ENCODE results near the gene ZFP91. TPM values are rescaled to one million over a fixed set of nuclear protein-coding genes. Genes with fewer than 3 reads are reported as not detected.

The ZFP91 gene
- total and polyA plus RNA-seq, 9 of the 15 experiments (the other 6 are each of a cell fraction or from before 2014, with no cell fraction given), result 17.6 to 58.3 (median 34.0) TPM

DNA sequence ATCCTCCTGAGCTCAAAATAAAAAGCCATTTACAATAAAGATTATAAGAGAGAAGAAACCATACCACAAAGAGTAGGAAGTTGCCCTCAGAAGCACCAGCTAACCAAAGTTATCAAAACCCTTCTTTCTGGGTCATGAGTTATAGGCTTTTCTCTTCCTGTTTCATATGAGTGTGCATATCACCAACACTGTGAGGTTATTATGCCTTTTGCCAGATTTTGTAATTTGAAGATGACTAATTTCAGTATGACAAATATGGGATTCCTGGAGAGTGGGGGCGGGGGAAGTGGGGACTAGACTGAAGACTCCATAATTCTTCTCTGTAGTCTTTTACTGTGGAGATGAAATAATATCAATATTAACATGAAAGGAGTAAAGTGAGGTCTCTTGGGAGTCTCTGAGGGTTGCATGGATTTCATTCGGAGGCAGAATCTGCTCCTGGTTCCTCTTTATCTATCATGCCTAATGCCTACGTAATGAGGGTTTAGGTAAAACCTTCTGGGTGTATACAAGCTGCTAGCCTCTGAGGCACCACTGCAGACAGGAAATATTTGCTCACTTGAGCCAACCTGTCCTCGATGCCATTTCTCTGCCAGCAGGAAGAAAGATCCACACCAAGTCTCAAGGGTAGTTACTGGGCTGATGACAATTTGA lies 5.3 kb upstream of the ZFP91 start:
- Histone ChIP-seq H3K79me2 (ENCODE audit: control insufficient read depth, insufficient read depth, low read length) (peaks cover 24% of the 10 kb centered on the region), H3K9me1 (ENCODE audit: control insufficient read depth, insufficient read depth, low read length) (no peaks in the 10 kb centered on the region), H3K27ac (ENCODE audit: extremely low read depth, low read depth, low read length) (no peak overlapping the region), H2AFZ (ENCODE audit: low read depth, low read length) (peak overlapping the region; percentile 43; the same call in 1 of the 2 replicates), H3K27me3 (ENCODE audit: control insufficient read depth in 2 of 2, insufficient read depth in 2 of 2, low read length in 2 of 2) (no peaks in the 10 kb centered on the region), H4K20me1 (replicated peaks; ENCODE audit: control insufficient read depth, insufficient read depth, low read length) (no peaks in the 10 kb centered on the region), H3K9me3 (replicated peaks; ENCODE audit: control insufficient read depth, insufficient read depth, low read depth, low read length) (no peaks in the 10 kb centered on the region), H3K9ac (ENCODE audit: insufficient read depth in 1 of 2, low read depth in 2 of 2, low read length in 2 of 2) (no peak overlapping the region), H3K4me1 (replicated peaks in 1 of 2; ENCODE audit: control insufficient read depth in 2 of 2, insufficient read depth in 2 of 2, low read length in 2 of 2) (peaks cover 4 to 22% of the 10 kb centered on the region in 2 experiments; a peak in 4 of 5 replicates), H3K36me3 (ENCODE audit: control insufficient read depth, insufficient read depth, low read length) (no peaks in the 10 kb centered on the region), H3K4me2 (ENCODE audit: insufficient read depth, low read length) (no peak overlapping the region), H3K4me3 (no peak overlapping the region)
- ChIA-PET POLR2A (no interaction called here), CTCF (ENCODE audit: low intra/inter-chr PET ratio) (interaction anchor here (0.5 to 0.7 kb wide), 2 partner anchors 523 to 545 kb away, joined by 3 to 5 read pairs; no protein-coding TSS in a partner anchor)
- ATAC-seq (no peak), FAIRE-seq (no peak), DNase-seq (ENCODE audit: extremely low read depth in 1 of 4, low spot score in 3 of 4) (peak in 1 of 4 experiments; percentile 11)
- in situ Hi-C loops (cut with MboI) (no loop called here), intact Hi-C loops (cut with micrococcal nuclease) (loop anchor here (10.0 kb wide), 1 partner anchor 571 kb away; the partner anchor contains the start of gene FAM111A)
- TF ChIP-seq ESRRB (CRISPR knock-in tag; IDR thresholded peaks at IDR 0.05; ENCODE audit: borderline replicate concordance), result no peak
- TF ChIP-seq ELF2 (CRISPR knock-in tag; IDR thresholded peaks at IDR 0.05), result 0 out of 2 replicates have a peak, but pooled peaks have one; percentile 14
- TF ChIP-seq RBM17 (IDR thresholded peaks at IDR 0.05; ENCODE audit: borderline replicate concordance, low read depth, low read length), result no peak
- TF ChIP-seq KLF13 (tag; IDR thresholded peaks at IDR 0.05; ENCODE audit: borderline replicate concordance, low read depth), result no peak
- no peak for TF ChIP-seq IFI16 (CRISPR knock-in tag; IDR thresholded peaks at IDR 0.05)
- 0 out of 4 replicates have a peak, but pooled peaks of 1 of the 2 experiments have one; percentile 13 for TF ChIP-seq KDM1A (IDR thresholded peaks at IDR 0.05)
- TF ChIP-seq, protein P1, sequence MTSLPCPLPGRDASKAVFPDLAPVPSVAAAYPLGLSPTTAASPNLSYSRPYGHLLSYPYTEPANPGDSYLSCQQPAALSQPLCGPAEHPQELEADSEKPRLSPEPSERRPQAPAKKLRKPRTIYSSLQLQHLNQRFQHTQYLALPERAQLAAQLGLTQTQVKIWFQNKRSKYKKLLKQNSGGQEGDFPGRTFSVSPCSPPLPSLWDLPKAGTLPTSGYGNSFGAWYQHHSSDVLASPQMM (CRISPR knock-in tag; IDR thresholded peaks at IDR 0.05), result no peak
- TF ChIP-seq HSF4 (CRISPR knock-in tag; IDR thresholded peaks at IDR 0.05; ENCODE audit: borderline replicate concordance), result no peak
- no peak for TF ChIP-seq WHSC1 (IDR thresholded peaks at IDR 0.05; ENCODE audit: low read length)
- 0 out of 2 replicates have a peak, but pooled peaks have one; percentile 45 for TF ChIP-seq EGR1 (conservative IDR thresholded peaks at IDR 0.05)
- no peak for TF ChIP-seq POLR2G (IDR thresholded peaks at IDR 0.05; ENCODE audit: low read depth, low read length)
- TF ChIP-seq FOSL1 (tag; conservative IDR thresholded peaks at IDR 0.05), result peak; percentile 68
- no peak for TF ChIP-seq NR2C2 (CRISPR knock-in tag; IDR thresholded peaks at IDR 0.05)
- TF ChIP-seq NR2C2 (tag; IDR thresholded peaks at IDR 0.05), result 0 out of 2 replicates have a peak, but pooled peaks have one; percentile 20
- TF ChIP-seq, protein P2, sequence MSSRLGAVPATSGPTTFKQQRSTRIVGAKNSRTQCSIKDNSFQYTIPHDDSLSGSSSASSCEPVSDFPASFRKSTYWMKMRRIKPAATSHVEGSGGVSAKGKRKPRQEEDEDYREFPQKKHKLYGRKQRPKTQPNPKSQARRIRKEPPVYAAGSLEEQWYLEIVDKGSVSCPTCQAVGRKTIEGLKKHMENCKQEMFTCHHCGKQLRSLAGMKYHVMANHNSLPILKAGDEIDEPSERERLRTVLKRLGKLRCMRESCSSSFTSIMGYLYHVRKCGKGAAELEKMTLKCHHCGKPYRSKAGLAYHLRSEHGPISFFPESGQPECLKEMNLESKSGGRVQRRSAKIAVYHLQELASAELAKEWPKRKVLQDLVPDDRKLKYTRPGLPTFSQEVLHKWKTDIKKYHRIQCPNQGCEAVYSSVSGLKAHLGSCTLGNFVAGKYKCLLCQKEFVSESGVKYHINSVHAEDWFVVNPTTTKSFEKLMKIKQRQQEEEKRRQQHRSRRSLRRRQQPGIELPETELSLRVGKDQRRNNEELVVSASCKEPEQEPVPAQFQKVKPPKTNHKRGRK (tag; IDR thresholded peaks at IDR 0.05), result no peak
- TF ChIP-seq JUN (IDR thresholded peaks at IDR 0.05; ENCODE audit: borderline replicate concordance, low read depth, low read length), result peak; percentile 50; the same call in 1 of the 2 replicates
- no peak for TF ChIP-seq JUN (CRISPR knock-in tag; IDR thresholded peaks at IDR 0.05; ENCODE audit: borderline replicate concordance)
- TF ChIP-seq, protein P3, sequence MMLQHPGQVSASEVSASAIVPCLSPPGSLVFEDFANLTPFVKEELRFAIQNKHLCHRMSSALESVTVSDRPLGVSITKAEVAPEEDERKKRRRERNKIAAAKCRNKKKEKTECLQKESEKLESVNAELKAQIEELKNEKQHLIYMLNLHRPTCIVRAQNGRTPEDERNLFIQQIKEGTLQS (IDR thresholded peaks at IDR 0.05), result peak; percentile 48; the same call in 1 of the 2 replicates
- TF ChIP-seq, protein P3 (CRISPR knock-in tag; conservative IDR thresholded peaks at IDR 0.05), result no peak
- no peak for TF ChIP-seq CCAR2 (IDR thresholded peaks at IDR 0.05; ENCODE audit: low read depth, low read length)
- TF ChIP-seq MEIS2 (IDR thresholded peaks at IDR 0.05; ENCODE audit: partially characterized antibody), result peak; percentile 25
- BruUV-seq (replicated peaks), result no TSS peak
- 62% methylated on average over 4 of the region's 4 CpGs for WGBS (ENCODE audit: insufficient coverage, low coverage, missing lambda C conversion rate)

Measured in K562 (cell line).